Lower leg skin (tissue), 4 donors: Measurements from ENCODE around the gene AMN. TPM values are rescaled to one million over a fixed set of nuclear protein-coding genes. Genes with fewer than 3 reads are reported as not detected.

ENCODE experiments used
- DNase-seq, 2 donors: peaks; one replicate each; pipeline ENCODE4 v3.0.0-alpha.2; 2019; ENCODE audit warnings: low spot score in 2 of 2
- H3K4me3 ChIP-seq: fragments of 200-600 bp; sonication (generic); 2 replicates; pipeline ENCODE4 v1.5.1; 2017; ENCODE audit warnings: mild to moderate bottlenecking, low read depth; ENCODE audit not compliant: poor library complexity, severe bottlenecking
- CTCF ChIP-seq, 3 donors: fragments of 450-650 bp; IDR thresholded peaks; one replicate each; pipeline ENCODE4 v1.5.1; 2016; ENCODE audit warnings: antibody characterized with exemption in 3 of 3, mild to moderate bottlenecking in 3 of 3, moderate library complexity in 2 of 3
- POLR2A ChIP-seq, 2 donors: fragments of 450-650 bp; IDR thresholded peaks; one replicate each; pipeline ENCODE4 v1.6.1; 2016 to 2017; ENCODE audit warnings: antibody characterized with exemption in 2 of 2, mild to moderate bottlenecking in 1 of 2, moderate library complexity in 1 of 2
- WGBS, 2 donors: methylation state at CpG; one replicate each; pipeline ENCODE4 v1.1.5; 2018; 5-methylcytosine and 5-hydroxymethylcytosine counted together
- intact Hi-C: fragments of 100-400 bp; cut with DNase I; formaldehyde crosslinking; loops from one replicate; pipeline ENCODE4 v1.15.0; 2023; ENCODE audit warnings: low total_unique reads
- total RNA-seq, 4 donors: library from RNA; depleted of rRNA; stranded (reverse); fragments of >200 nt; gene quantifications; one replicate each; pipeline ENCODE4 v1.1.0, GENCODE V29; 2016

AMN gene
- total RNA-seq, 4 donors from 2014 or later = 21.5 to 29.1 (median 24.1) TPM

- 75% methylated on average over 18 of the region's 18 CpGs for WGBS, 2 donors
- no peak overlapping the region for H3K4me3 ChIP-seq
- no peak for TF ChIP-seq CTCF (IDR thresholded peaks at IDR 0.05)
- TF ChIP-seq POLR2A (IDR thresholded peaks at IDR 0.05) = no peak
- no peak for DNase-seq
- intact Hi-C loops = loop anchor here (10.0 kb wide), 1 partner anchor 302 kb away; no protein-coding TSS in a partner anchor
These were observed 6.0 kb upstream of the AMN start for GRCh38 chr14:102916347-102917055.

GRCh38 chr14:102917056-102917385, 5.4 kb upstream of the AMN start:
- 90 to 92% methylated on average over 6 of the region's 6 CpGs for WGBS, 2 donors
- no peak for DNase-seq
- TF ChIP-seq CTCF (IDR thresholded peaks at IDR 0.05) (no peak), POLR2A (IDR thresholded peaks at IDR 0.05) (no peak)
- no peak overlapping the region for H3K4me3 ChIP-seq
- intact Hi-C loops = loop anchor here (10.0 kb wide), 1 partner anchor 302 kb away; no protein-coding TSS in a partner anchor

- no peak for TF ChIP-seq POLR2A (IDR thresholded peaks at IDR 0.05)
- no peak for TF ChIP-seq CTCF (IDR thresholded peaks at IDR 0.05)
- 35 to 42% methylated on average over 11 to 12 of the region's 12 CpGs for WGBS, 2 donors
- no peak for DNase-seq
- no peak overlapping the region for H3K4me3 ChIP-seq
- intact Hi-C loops = loop anchor here (10.0 kb wide), 1 partner anchor 303 kb away; no protein-coding TSS in a partner anchor
These were observed 4.8 kb upstream of the AMN start for GRCh38 chr14:102917469-102918211.

- TF ChIP-seq CTCF (IDR thresholded peaks at IDR 0.05) = no peak
- no peak for TF ChIP-seq POLR2A (IDR thresholded peaks at IDR 0.05)
- intact Hi-C loops = loop anchor here (10.0 kb wide), 1 partner anchor 304 kb away; no protein-coding TSS in a partner anchor
- DNase-seq = no peak
- no peak overlapping the region for H3K4me3 ChIP-seq
- WGBS, 2 donors = 51 to 53% methylated on average over 2 of the region's 2 CpGs
These were observed 4.0 kb upstream of the AMN start for GRCh38 chr14:102918438-102918837.

GRCh38 chr14:102920273-102920997, 2.0 kb upstream of the AMN start:
- no peak for DNase-seq
- intact Hi-C loops = no loop called here
- TF ChIP-seq POLR2A (IDR thresholded peaks at IDR 0.05) (no peak), CTCF (IDR thresholded peaks at IDR 0.05) (no peak)
- no peak overlapping the region for H3K4me3 ChIP-seq
- WGBS, 2 donors = 95 to 97% methylated on average over 5 of the region's 5 CpGs
